Fibroblast of peridontal ligament (primary cell): ENCODE measurements around the gene KRTAP5-3.
"Not testable (repeated sequence)": the region's sequence is repeated elsewhere in the genome, so short reads cannot be mapped to it uniquely, and the experiment has no call there.

ENCODE experiments used
- DNase-seq: peaks from one replicate; pipeline ENCODE4 v3.0.0-alpha.2; 2010; ENCODE audit errors: extremely low read depth

KRTAP5-3 gene

GRCh38 chr11:1608363-1608762, at the start of gene KRTAP5-3:
TSS of gene KRTAP5-3 (minus strand) at chr11:1608463. CDS start at chr11:1608385, 78 bp downstream.
- DNase-seq: no peak

DNA sequence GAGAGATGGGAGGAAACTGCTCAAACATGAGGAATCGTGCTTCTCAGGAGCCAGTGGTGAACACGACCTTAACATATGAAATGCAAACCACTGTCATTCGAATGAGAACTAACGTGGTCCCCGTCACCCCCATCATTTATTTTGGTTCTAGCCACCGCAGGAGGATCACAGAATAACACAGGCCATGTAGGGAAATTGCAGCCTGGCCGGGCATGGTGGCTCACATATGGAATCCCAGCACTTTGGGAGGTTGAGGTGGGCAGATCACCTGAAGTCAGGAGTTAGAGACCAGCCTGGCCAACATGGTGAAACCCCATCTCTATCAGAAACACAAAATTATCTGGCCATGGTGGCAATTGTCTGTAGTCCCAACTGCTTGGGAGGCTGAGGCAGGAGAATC, 48.4 kb upstream of the KRTAP5-3 start:
- DNase-seq: no peak

GRCh38 chr11:1656061-1656441, 47.8 kb upstream of the KRTAP5-3 start:
- no peak for DNase-seq

GRCh38 chr11:1655168-1656060, 47.2 kb upstream of the KRTAP5-3 start:
- no peak for DNase-seq

GRCh38 chr11:1654388-1655167, 46.3 kb upstream of the KRTAP5-3 start:
- no peak for DNase-seq

GRCh38 chr11:1653541-1654387, 45.5 kb upstream of the KRTAP5-3 start:
- no peak for DNase-seq

GRCh38 chr11:1652771-1653540, 44.7 kb upstream of the KRTAP5-3 start:
- DNase-seq: peak; percentile 54

DNA sequence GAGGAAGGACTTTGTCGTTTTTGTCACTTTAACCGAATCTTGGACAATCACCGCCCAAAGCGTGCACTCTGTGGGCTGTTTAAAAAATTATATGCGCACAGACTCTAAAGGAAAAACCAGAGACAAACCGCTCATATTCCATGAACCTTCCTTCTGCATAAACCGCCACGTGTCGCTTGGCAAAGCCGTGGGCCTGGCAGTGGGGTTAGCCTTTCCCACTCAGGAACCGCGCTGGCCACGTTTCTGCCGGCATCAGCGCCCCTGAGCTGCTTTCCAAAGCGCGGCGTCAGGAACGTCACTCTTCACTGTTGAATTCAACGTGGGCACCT, 44.1 kb upstream of the KRTAP5-3 start:
- no peak for DNase-seq

DNA sequence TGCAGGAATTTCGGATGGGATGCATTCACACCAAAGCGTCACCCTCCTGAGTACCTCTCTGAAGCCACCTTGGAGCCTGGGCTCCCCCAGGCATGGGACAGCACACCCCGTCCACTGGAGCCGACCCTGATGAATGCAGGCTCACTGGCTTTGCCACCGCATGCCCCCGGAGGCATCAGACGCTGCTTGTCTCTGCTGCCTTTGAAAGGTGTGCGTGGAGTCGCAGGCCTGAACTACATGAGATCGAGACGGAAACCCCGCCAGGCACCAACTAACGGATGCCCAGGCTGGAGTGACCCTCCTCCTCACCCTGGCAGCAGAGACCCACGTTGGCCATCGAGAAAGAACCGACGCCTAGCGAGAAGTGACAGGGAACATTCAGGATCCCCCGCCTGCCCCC, 43.8 kb upstream of the KRTAP5-3 start:
- no peak for DNase-seq

GRCh38 chr11:1651411-1651980, 43.2 kb upstream of the KRTAP5-3 start:
- no peak for DNase-seq

- no peak for DNase-seq
Measured at GRCh38 chr11:1650918-1651262, 42.6 kb upstream of the KRTAP5-3 start.

DNA sequence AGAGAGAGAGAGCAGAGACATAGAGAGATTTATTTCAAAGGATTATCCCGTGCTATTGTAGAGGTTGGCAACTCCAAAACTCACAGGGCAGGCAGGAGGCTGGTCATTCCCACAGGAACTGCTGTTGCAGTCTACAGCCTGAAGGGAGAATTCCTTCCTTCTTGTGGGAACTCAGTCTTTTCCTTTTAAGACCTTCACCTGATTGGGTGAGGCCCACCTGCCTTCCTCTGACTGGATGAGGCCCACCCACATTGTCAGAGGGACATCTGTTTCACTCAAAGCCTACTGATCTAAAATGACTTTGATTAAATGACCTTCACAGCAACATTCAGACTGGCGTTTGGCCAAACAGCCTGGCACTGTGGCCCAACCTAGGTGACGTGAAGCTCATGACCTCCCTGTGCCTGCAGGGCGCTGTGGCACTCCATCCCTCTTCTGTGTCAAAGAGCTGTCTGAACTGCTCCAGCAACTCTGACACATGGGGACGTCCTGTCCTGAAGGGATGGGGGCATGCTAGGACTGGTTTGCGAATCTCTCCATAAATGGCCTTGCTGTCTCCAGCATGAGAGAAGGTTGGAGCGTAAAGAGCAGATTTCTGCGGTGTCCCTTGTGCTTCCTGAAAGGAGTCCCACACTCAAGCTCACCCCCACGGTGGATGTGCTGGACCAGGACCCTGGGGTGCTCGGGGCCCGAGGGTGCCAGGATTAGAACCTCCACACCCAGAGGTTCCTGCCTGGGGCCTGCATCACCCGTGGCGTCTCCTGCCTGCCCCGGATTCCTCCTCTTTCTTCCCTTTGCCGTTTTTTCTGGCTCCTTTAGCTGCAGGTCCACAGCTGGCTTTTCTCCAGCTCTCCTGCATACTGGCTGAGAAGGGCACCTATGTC, 42.0 kb upstream of the KRTAP5-3 start:
- no peak for DNase-seq

- no peak for DNase-seq
Measured at GRCh38 chr11:1648653-1649420, 40.6 kb upstream of the KRTAP5-3 start.

DNA sequence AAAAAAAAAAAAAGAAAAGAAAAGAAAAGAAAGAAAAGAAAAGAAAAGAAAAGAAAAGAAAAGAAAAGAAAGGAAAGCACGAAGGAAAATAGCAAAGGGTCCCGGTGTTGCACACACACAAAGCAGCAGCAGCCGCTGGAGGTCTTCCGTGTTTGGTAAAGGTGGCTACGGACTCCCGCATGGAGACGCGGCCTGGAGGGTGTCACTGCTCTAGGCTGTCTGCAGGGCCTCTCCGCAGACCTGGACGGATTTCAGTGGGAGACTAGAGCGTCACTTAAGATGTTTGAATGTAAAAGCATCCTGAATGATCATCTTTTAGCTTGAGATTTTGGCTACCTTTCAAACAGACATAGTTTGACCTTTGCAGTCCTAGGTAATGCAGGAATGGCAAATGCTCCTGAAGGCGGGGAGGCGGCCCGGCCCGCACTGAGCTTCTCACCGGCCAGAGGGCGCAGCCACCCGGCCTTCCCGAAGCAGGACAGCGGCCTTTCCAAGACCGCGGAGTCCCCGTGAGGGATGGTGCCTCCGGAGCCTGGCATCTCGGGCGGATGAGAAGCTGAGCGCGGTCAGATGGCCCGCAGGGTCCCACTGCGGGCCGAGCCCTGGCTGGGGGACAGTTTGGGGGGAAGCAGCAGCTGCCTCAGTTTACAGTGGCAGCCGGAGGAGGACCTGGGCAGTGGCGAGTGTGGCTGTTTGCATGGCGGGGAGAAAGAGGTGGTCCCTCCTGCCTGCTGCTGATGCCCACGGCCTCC, 39.8 kb upstream of the KRTAP5-3 start:
- DNase-seq: no peak

GRCh38 chr11:1646540-1646939, 38.3 kb upstream of the KRTAP5-3 start:
- not testable (repeated sequence) for DNase-seq

DNA sequence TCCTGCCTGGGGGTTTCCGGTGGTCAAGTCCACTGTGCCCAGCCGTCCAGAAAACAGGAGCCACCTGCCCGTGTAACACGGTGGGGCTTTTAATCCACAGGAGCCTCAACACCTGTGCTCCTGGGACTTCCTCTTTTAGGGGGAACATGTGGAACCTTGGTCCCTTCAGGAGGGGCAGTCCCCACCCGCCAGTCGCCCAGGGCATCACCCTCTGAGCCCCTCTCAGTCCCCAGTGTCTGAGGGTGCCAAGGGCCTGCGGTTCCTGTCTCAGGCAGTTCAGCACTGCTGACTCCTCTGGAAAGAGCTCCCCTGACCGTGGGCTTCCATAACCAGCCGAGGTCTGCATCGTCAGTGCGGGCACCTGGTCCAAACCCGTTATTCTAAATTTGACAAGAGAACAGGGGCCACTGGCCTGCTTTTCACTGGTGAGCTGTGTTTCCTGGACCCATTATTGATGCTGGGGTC, 37.1 kb upstream of the KRTAP5-3 start:
- no peak for DNase-seq

- DNase-seq: no peak
Measured at GRCh38 chr11:1644601-1645356, 36.5 kb upstream of the KRTAP5-3 start.
